Gastrocnemius medialis (tissue), 4 donors: Measurements from ENCODE around the gene ZBTB1. TPM values are rescaled to one million over a fixed set of nuclear protein-coding genes. Genes with fewer than 3 reads are reported as not detected.

Experiments used
- ATAC-seq, 2 donors: fragments of 150-250 bp; one replicate each; pipeline ENCODE4 v1.9.1; 2016
- DNase-seq, 2 donors: peaks; one replicate each; pipeline ENCODE4 v3.0.0-alpha.2; 2019
- H3K27ac ChIP-seq, 4 donors: fragments of 200-600 bp; sonication (generic); 1 replicate in 1 of 4; 2 replicates in 3 of 4; pipeline ENCODE4 v1.5.1; 2016 to 2018; ENCODE audit warnings: mild to moderate bottlenecking in 2 of 4, moderate library complexity in 1 of 4
- H3K27me3 ChIP-seq, 3 donors: fragments of 200-600 bp; sonication (generic) in 2 of 3; 1 replicate in 1 of 3; 2 replicates in 2 of 3; pipeline versions ENCODE4 v1.5.1 to v1.6.0; 2016 to 2019; ENCODE audit warnings: mild to moderate bottlenecking in 1 of 3, moderate library complexity in 1 of 3
- H3K36me3 ChIP-seq, 2 donors: fragments of 200-600 bp; sonication (generic) in 1 of 2; one replicate each; pipeline ENCODE4 v1.5.1; 2017 to 2018
- H3K4me1 ChIP-seq, 2 donors: fragments of 200-600 bp; sonication (generic) in 1 of 2; one replicate each; pipeline ENCODE4 v1.5.1; 2016 to 2017; ENCODE audit warnings: mild to moderate bottlenecking in 2 of 2
- H3K4me3 ChIP-seq, 4 donors: fragments of 200-600 bp; sonication (generic) in 3 of 4; 1 replicate in 1 of 4; 2 replicates in 3 of 4; pipeline ENCODE4 v1.5.1; 2016 to 2019; ENCODE audit warnings: mild to moderate bottlenecking in 2 of 4
- H3K9me3 ChIP-seq, 3 donors: fragments of 200-600 bp; sonication (generic) in 2 of 3; 1 replicate in 1 of 3; 2 replicates in 2 of 3; pipeline ENCODE4 v1.5.1; 2016 to 2019
- CTCF ChIP-seq, 5 experiments: fragments of 450-650 bp in 3 of 5; fragments of 200-600 bp in 2 of 5; sonication (generic) in 2 of 5; IDR thresholded peaks in 4 of 5; conservative IDR thresholded peaks in 1 of 5; 1 replicate in 4 of 5; 2 replicates in 1 of 5; pipeline ENCODE4 v1.5.1; 2016 to 2019; ENCODE audit warnings: antibody characterized with exemption in 5 of 5, mild to moderate bottlenecking in 3 of 5, moderate library complexity in 3 of 5
- POLR2A ChIP-seq, 2 donors: fragments of 450-650 bp; IDR thresholded peaks; one replicate each; pipeline ENCODE4 v1.6.1; 2017; ENCODE audit warnings: antibody characterized with exemption in 2 of 2, mild to moderate bottlenecking in 2 of 2, moderate library complexity in 2 of 2
- in situ Hi-C, 4 donors: fragments of 200-750 bp; cut with MboI; loops; one replicate each; pipeline versions ENCODE4 v1.15.0 to v1.8.0; 2017; ENCODE audit warnings: low sequenced_read_pairs in 4 of 4
- intact Hi-C: fragments of 100-400 bp; cut with DNase I; formaldehyde crosslinking; loops from one replicate; pipeline ENCODE4 v1.15.1; 2023; ENCODE audit warnings: low total_unique reads
- total RNA-seq, 4 donors: library from RNA; depleted of rRNA; stranded (reverse); fragments of >200 nt; gene quantifications; one replicate each; pipeline versions ENCODE4 v1.1.0 to v1.2.3, GENCODE V29; 2016

ZBTB1 gene
- total RNA-seq, 4 donors from 2014 or later, result 36.9 to 49.2 (median 38.0) TPM

- DNase-seq (no peak), ATAC-seq (peak; percentile 38 to 50)
- Histone ChIP-seq H3K27ac (no peak overlapping the region), H3K36me3 (peaks cover 0 to 30% of the 10 kb centered on the region in 2 donors), H3K4me1 (peaks cover 10 to 15% of the 10 kb centered on the region in 2 donors), H3K27me3 (no peaks in the 10 kb centered on the region), H3K4me3 (no peak overlapping the region), H3K9me3 (no peaks in the 10 kb centered on the region)
- TF ChIP-seq CTCF (IDR thresholded peaks at IDR 0.05 in 4 of 5, conservative IDR thresholded peaks at IDR 0.05 in 1 of 5) (no peak), POLR2A (IDR thresholded peaks at IDR 0.05) (no peak)
- in situ Hi-C loops, result no loop called here
- intact Hi-C loops, result no loop called here
These were observed 12.9 kb upstream of the ZBTB1 start for GRCh38 chr14:64491637-64492036.

- Histone ChIP-seq H3K27ac (peak overlapping the region in 1 of 4 donors; percentile 38), H3K4me3 (no peak overlapping the region), H3K36me3 (peaks cover 0 to 14% of the 10 kb centered on the region in 2 donors), H3K27me3 (no peaks in the 10 kb centered on the region), H3K4me1 (peaks cover 20 to 30% of the 10 kb centered on the region in 2 donors), H3K9me3 (no peaks in the 10 kb centered on the region)
- DNase-seq (no peak), ATAC-seq (no peak)
- in situ Hi-C loops (no loop called here), intact Hi-C loops (no loop called here)
- TF ChIP-seq POLR2A (IDR thresholded peaks at IDR 0.05), result no peak
- no peak for TF ChIP-seq CTCF (IDR thresholded peaks at IDR 0.05 in 4 of 5, conservative IDR thresholded peaks at IDR 0.05 in 1 of 5)
These were observed 11.1 kb upstream of the ZBTB1 start for GRCh38 chr14:64493455-64493854.

DNA sequence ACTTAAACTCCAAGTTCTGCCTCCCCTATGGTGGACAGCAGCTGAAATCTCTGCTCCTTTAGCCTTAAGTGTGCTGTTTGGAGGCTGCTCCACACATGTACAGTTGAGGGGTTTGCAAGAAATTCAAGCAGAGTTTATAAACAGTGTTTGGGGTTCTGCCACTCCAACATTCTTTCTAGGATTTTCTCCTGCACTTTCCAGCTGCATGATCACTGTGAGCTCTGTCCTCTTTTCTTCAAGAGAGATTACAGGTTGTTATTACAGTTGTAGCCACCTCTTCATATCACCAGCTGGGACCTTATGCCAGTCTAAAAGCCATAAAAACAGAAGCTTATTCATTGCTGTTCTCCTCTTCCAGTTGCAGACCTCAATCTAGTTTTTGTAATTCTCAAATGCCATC lies 9.3 kb upstream of the ZBTB1 start:
- no peaks in the 10 kb centered on the region for H3K27me3 ChIP-seq
- intact Hi-C loops, result no loop called here
- H3K4me3 ChIP-seq, result no peak overlapping the region
- in situ Hi-C loops, result no loop called here
- TF ChIP-seq POLR2A (IDR thresholded peaks at IDR 0.05) (no peak), CTCF (IDR thresholded peaks at IDR 0.05 in 4 of 5, conservative IDR thresholded peaks at IDR 0.05 in 1 of 5) (no peak)
- ATAC-seq (no peak), DNase-seq (no peak)
- H3K36me3 ChIP-seq, result peaks cover 0 to 4% of the 10 kb centered on the region in 2 donors
- H3K4me1 ChIP-seq, result peaks cover 28 to 35% of the 10 kb centered on the region in 2 donors
- no peak overlapping the region for H3K27ac ChIP-seq
- H3K9me3 ChIP-seq, result no peaks in the 10 kb centered on the region

DNA sequence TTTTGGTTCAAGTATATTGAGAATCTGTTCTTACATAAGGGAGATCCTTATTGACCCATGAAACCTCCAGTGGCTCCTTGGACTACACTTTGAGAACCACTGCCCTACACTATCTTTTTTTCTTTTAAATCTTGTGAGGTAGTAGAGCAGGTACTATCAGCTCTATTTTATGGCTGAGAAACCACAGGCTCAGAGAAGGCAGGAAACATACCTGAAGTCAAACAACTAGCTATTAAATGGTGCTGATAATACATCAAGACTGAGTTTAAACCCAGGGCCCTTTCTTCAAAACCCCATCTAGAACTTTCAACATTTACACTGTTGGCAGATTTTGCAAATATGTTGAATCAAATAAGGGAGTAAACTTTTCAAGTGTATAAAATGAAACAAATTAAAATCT lies 7.8 kb upstream of the ZBTB1 start:
- TF ChIP-seq POLR2A (IDR thresholded peaks at IDR 0.05), result no peak
- TF ChIP-seq CTCF (IDR thresholded peaks at IDR 0.05 in 4 of 5, conservative IDR thresholded peaks at IDR 0.05 in 1 of 5), result no peak
- peak overlapping the region in 1 of 4 donors; percentile 15 for H3K27ac ChIP-seq
- H3K36me3 ChIP-seq, result peaks cover 0 to 4% of the 10 kb centered on the region in 2 donors
- intact Hi-C loops (no loop called here), in situ Hi-C loops (no loop called here)
- H3K27me3 ChIP-seq, result no peaks in the 10 kb centered on the region
- DNase-seq (no peak), ATAC-seq (no peak)
- peaks cover 34% of the 10 kb centered on the region in 2 donors for H3K4me1 ChIP-seq
- no peak overlapping the region for H3K4me3 ChIP-seq
- H3K9me3 ChIP-seq, result no peaks in the 10 kb centered on the region

DNA sequence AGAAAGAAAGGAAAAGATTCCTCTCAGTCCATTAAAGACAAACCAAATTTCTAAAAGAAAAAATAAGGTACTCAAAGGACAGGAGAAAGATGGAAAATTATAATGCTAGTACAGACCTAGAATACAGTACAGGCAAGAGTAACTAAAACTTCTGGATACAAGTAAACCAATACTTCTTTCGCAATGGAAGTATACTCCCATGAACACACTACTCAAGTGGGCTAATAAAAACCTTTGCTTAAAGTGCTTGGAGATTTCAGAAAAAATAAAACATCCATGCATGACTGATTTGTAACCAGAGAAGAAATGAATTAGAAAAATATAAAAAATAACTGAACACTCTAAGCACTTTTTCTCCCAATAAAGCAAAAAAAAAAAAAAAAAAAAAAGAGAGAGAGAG lies 4.5 kb upstream of the ZBTB1 start:
- no peak for DNase-seq
- no peak for ATAC-seq
- in situ Hi-C loops (no loop called here), intact Hi-C loops (loop anchor here (5.0 to 10.0 kb wide), 3 partner anchors 278 to 858 kb away; partner anchors contain the start of genes CHURC1 and WDR89)
- no peaks in the 10 kb centered on the region for H3K9me3 ChIP-seq
- H3K27me3 ChIP-seq, result no peaks in the 10 kb centered on the region
- peaks cover 0 to 4% of the 10 kb centered on the region in 2 donors for H3K36me3 ChIP-seq
- H3K4me3 ChIP-seq, result no peak overlapping the region
- H3K4me1 ChIP-seq, result peaks cover 43 to 45% of the 10 kb centered on the region in 2 donors
- TF ChIP-seq POLR2A (IDR thresholded peaks at IDR 0.05) (no peak), CTCF (IDR thresholded peaks at IDR 0.05 in 4 of 5, conservative IDR thresholded peaks at IDR 0.05 in 1 of 5) (no peak)
- H3K27ac ChIP-seq, result peak overlapping the region; percentile 97 to 99 (median 98)
